Type B pancreatic cell (in vitro differentiated cells): ENCODE data around the gene RASSF9. TPM values are rescaled to one million over a fixed set of nuclear protein-coding genes. Genes with fewer than 3 reads are reported as not detected.

Experiments used
- DNase-seq: peaks from one replicate; pipeline ENCODE4 v3.0.0; 2021; ENCODE audit warnings: mixed read lengths; ENCODE audit not compliant: unreplicated experiment; ENCODE audit errors: extremely low spot score
- H3K27ac Mint-ChIP-seq: 2 replicates; pipeline ENCODE4 v1.8.0; 2021; ENCODE audit warnings: mild to moderate bottlenecking, mixed read lengths
- H3K27me3 Mint-ChIP-seq: 2 replicates; pipeline ENCODE4 v1.8.0; 2021; ENCODE audit warnings: mixed read lengths
- H3K36me3 Mint-ChIP-seq: 2 replicates; pipeline ENCODE4 v1.8.0; 2021; ENCODE audit warnings: mixed read lengths
- H3K4me1 Mint-ChIP-seq: one replicate; pipeline ENCODE4 v1.8.0; 2021; ENCODE audit warnings: mixed read lengths; ENCODE audit not compliant: unreplicated experiment
- H3K4me3 Mint-ChIP-seq: 2 replicates; pipeline ENCODE4 v1.8.0; 2021; ENCODE audit warnings: mild to moderate bottlenecking, mixed read lengths
- H3K9me3 Mint-ChIP-seq: 2 replicates; pipeline ENCODE4 v1.8.0; 2021; ENCODE audit warnings: mixed read lengths
- long read RNA-seq: library from polyadenylated mRNA; unstranded; transcript quantifications from one replicate; pipeline ENCODE4 v2.0.0, GENCODE V29; 2020
- total RNA-seq: library from RNA; stranded (reverse); gene quantifications from 2 replicates; pipeline ENCODE4 v1.2.1, GENCODE V29; 2021; ENCODE audit warnings: low replicate concordance
- TF ChIP-seq, protein P1 (sequence below): fragments of 200-600 bp; sonication (generic); conservative IDR thresholded peaks from 2 replicates; pipeline ENCODE4 v1.5.0; 2021; ENCODE audit warnings: antibody characterized with exemption, mild to moderate bottlenecking

RASSF9 gene
- 2.0 and 5.3 TPM in 2 replicates for total RNA-seq
- long read RNA-seq, full-length matches to known transcripts, result 13 of 19 reads
- long read RNA-seq, partial matches to known transcripts, result 0 of 19 reads
- long read RNA-seq, other reads (novel, unspliced or antisense), result 6 of 19 reads

DNA sequence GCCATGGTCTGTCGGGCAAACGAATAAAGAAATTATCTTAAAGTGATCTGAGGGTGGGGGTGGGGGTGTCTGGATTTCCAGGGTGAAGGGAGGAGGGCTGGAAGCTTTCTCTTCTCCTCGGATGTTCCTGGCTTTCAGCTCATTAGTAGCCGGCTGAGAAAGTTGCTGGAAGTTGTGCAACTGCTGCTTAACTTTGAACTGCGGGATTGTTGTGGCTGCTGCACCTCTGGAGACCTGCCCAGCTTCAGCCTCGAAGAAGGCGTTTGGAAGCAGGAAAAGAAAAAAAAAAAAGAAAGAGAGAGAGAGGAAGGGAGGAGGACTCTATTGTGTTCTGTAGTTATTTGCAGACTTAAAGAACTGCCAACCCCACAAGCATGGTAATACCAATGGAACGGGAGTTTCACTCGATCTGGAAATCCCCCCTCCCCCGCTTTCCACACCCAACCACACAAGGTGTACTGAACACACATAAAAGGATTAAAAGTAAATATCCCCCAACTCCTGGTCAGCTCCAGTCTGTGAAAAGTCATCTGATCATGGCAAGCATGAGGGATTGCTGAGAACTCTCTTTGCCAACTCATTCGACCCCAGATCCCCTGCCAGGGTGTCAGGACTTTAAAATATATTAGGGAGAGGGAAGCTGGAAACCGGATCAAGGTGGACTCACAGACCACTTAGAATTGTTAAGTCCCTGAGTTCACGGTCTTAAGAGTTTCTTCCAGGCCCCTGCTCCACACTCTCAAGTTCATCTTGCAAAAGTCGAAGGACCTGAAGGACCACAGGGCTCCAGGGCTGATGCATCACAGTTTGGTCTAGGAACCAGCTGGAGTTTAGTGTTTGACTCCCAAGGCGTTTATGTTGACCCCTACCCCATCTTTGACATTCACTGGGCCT is at the start of gene RASSF9:
TSS of gene RASSF9 (minus strand) at position 213 of the 894 bp plus-strand sequence. CDS start at position 5, 208 bp downstream.
- TF ChIP-seq, protein P1, sequence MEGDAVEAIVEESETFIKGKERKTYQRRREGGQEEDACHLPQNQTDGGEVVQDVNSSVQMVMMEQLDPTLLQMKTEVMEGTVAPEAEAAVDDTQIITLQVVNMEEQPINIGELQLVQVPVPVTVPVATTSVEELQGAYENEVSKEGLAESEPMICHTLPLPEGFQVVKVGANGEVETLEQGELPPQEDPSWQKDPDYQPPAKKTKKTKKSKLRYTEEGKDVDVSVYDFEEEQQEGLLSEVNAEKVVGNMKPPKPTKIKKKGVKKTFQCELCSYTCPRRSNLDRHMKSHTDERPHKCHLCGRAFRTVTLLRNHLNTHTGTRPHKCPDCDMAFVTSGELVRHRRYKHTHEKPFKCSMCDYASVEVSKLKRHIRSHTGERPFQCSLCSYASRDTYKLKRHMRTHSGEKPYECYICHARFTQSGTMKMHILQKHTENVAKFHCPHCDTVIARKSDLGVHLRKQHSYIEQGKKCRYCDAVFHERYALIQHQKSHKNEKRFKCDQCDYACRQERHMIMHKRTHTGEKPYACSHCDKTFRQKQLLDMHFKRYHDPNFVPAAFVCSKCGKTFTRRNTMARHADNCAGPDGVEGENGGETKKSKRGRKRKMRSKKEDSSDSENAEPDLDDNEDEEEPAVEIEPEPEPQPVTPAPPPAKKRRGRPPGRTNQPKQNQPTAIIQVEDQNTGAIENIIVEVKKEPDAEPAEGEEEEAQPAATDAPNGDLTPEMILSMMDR, result no peak
- no peak for DNase-seq
- H3K36me3 Mint-ChIP-seq, result no peaks in the 10 kb centered on the region
- no peaks in the 10 kb centered on the region for H3K9me3 Mint-ChIP-seq
- peak within 1 kb of the TSS; percentile 84 for H3K27ac Mint-ChIP-seq
- H3K27me3 Mint-ChIP-seq, result no peaks in the 10 kb centered on the region
- H3K4me3 Mint-ChIP-seq, result peak within 1 kb of the TSS; percentile 89
- H3K4me1 Mint-ChIP-seq, result peaks cover 9% of the 10 kb centered on the region

DNA sequence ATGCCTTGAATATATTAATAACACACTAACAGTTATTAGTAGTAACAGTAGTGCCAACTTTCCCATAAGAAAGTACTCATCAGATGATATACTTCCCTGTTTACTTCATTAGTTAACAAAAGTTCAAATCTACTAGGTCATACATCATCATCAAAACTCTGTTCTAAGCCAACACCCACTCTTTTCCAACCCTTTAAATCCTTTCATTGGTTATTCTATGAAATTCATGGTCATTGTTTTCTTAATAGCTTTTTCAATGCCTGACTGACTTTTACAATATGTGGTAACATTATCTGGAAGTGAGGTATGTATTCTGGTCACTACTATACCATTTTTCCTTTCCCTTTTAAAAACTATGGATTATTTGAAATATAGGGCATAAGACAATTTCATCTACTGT is 47.6 kb upstream of the RASSF9 start:
- TF ChIP-seq, protein P1, result no peak
- Mint-ChIP-seq H3K4me1 (no peaks in the 10 kb centered on the region), H3K9me3 (no peaks in the 10 kb centered on the region), H3K27me3 (no peaks in the 10 kb centered on the region), H3K27ac (no peak overlapping the region), H3K4me3 (no peak overlapping the region), H3K36me3 (no peaks in the 10 kb centered on the region)
- no peak for DNase-seq

DNA sequence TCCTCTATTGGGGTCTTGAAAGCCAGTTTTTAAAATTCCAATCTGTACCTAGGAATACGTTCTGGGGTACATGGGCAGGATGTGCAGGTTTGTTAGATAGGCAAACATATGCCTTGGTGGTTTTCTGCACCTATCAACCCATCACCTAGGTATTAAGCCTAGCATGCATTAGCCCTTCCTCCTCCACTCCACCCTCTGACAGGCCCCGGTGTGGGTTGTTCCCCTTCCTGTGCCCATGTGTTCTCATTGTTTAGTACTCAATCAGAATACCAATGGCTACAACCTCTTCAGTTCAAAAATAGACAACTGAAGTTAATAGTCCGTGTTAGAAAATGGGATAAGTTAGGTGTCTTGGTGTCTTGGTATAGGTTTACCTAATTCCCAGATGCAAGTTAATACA is 41.2 kb upstream of the RASSF9 start:
- no peaks in the 10 kb centered on the region for H3K9me3 Mint-ChIP-seq
- no peak overlapping the region for H3K27ac Mint-ChIP-seq
- H3K4me3 Mint-ChIP-seq, result no peak overlapping the region
- peaks cover 8% of the 10 kb centered on the region for H3K27me3 Mint-ChIP-seq
- H3K4me1 Mint-ChIP-seq, result peaks cover 7% of the 10 kb centered on the region
- no peaks in the 10 kb centered on the region for H3K36me3 Mint-ChIP-seq
- TF ChIP-seq, protein P1, result no peak
- DNase-seq, result no peak

DNA sequence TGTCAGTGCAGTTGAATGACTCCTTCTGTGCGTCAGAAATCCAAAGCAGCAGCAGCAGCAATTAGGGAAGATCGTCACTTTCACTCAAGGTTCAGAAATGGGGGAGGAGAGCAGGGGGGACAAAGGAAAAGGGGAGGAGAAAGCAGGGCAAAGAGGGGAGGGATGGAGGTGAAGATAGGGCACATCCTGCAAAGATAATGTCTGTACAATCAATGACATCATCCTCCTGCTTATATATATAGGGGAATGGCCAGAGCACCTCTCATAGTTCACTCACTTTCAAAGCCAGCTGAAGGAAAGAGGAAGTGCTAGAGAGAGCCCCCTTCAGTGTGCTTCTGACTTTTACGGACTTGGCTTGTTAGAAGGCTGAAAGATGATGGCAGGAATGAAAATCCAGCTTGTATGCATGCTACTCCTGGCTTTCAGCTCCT is 37.8 kb upstream of the RASSF9 start, which contains the start of gene NTS:
TSS of gene NTS (plus strand) at position 265 of the 431 bp plus-strand sequence. CDS start at position 374, 109 bp downstream.
- Mint-ChIP-seq H3K27ac (no peak within 1 kb of the TSS), H3K9me3 (no peaks in the 10 kb centered on the region), H3K36me3 (no peaks in the 10 kb centered on the region), H3K4me3 (peak within 1 kb of the TSS; percentile 68), H3K4me1 (peaks cover 7% of the 10 kb centered on the region), H3K27me3 (peaks cover 8% of the 10 kb centered on the region)
- TF ChIP-seq, protein P1, result no peak
- DNase-seq, result no peak

DNA sequence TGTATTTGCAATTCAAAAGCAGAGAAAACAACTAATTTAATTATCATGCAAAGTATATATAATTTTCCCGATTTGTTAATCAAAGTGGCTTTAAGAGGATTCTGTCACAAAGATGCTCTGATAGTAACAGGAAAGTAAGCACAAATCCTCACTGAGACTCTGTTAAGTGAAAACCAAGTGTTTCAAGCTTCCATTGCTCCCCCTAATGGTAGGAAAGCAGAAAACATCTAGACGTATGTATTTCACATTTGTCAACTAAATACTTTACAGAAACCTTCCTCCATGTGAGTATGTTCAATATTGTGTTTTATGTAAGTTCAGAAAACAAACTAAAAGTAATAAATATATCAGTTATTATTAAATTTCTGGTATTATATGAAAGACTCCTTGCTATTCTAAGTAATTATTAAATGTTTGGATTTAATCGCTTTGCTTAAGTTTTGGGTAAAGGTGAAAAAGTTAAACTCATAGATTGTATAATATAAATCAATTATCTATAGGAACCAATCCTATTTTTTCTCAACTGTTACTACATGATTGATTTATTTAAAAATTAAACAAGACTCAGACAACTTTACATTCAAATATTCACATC is 36.4 kb upstream of the RASSF9 start:
- H3K36me3 Mint-ChIP-seq, result no peaks in the 10 kb centered on the region
- no peak for DNase-seq
- H3K27me3 Mint-ChIP-seq, result peaks cover 8% of the 10 kb centered on the region
- peaks cover 7% of the 10 kb centered on the region for H3K4me1 Mint-ChIP-seq
- H3K4me3 Mint-ChIP-seq, result no peak overlapping the region
- no peaks in the 10 kb centered on the region for H3K9me3 Mint-ChIP-seq
- TF ChIP-seq, protein P1, result peak; percentile 88
- no peak overlapping the region for H3K27ac Mint-ChIP-seq
